Measurements from ENCODE around the gene CDC25A.

Gene CDC25A

DNA sequence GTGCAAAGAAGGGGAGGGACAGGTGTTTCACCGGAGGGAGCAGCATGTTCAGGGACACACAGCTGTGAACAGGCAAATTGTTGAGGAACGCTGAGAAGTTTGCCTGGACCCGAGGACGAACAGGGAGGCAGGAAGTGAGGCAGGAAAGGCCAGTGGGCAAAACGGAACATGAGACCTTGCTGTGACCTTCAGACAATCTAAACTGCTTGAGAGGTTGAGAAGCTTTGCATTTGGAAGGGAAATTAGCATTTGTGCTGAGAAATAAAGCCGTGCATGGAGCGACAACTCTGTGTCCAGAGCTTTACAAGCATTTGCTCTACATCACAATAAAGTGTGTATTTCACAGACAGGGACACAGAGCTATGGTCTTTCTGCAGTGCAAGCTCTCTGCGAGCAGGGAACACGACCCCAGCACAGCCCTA, 47.9 kb downstream of the CDC25A start:
- no peaks in the 10 kb centered on the region for H3K27me3 Mint-ChIP-seq
- H3K36me3 Mint-ChIP-seq = no peaks in the 10 kb centered on the region
- no peak for ATAC-seq
- H3K27ac Mint-ChIP-seq = no peak overlapping the region
- H3K4me3 Mint-ChIP-seq = no peak overlapping the region
- H3K4me1 Mint-ChIP-seq = peaks cover 14% of the 10 kb centered on the region
- H3K9me3 Mint-ChIP-seq = no peaks in the 10 kb centered on the region

DNA sequence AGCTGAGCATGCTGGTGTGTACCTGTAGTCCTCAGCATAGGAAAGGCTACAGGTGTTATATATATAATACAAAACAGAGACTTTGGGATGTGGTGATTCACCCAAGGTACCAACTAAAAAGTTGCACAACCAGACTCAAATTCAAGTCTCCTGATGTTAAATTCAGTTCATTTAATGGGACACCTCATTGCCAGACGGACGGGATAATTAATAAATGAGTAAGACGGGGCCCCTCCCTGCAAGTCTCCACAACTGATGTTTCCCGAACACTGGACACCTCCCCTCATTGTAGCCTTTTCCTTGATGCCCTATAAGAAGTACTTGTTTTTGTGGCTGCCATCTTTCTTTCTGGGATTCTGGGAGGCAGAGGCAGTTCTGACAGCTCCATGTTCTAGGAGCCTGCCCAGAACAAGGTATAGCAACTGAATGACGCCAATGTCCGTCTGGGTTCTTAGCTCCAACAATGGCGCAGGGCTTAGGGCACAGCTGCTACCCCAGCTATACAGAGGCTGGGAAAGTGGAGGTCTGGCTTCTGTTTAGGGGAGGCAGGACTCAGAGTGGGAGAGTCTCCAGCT, 50.7 kb downstream of the CDC25A start:
- H3K27me3 Mint-ChIP-seq = no peaks in the 10 kb centered on the region
- no peaks in the 10 kb centered on the region for H3K36me3 Mint-ChIP-seq
- H3K4me1 Mint-ChIP-seq = peaks cover 12% of the 10 kb centered on the region
- H3K27ac Mint-ChIP-seq = no peak overlapping the region
- no peaks in the 10 kb centered on the region for H3K9me3 Mint-ChIP-seq
- no peak for ATAC-seq
- no peak overlapping the region for H3K4me3 Mint-ChIP-seq

GRCh38 chr3:48135552-48136495, 52.4 kb downstream of the CDC25A start:
- Mint-ChIP-seq H3K36me3 (no peaks in the 10 kb centered on the region), H3K4me3 (no peak overlapping the region), H3K9me3 (no peaks in the 10 kb centered on the region), H3K27me3 (no peaks in the 10 kb centered on the region), H3K27ac (no peak overlapping the region), H3K4me1 (peaks cover 6% of the 10 kb centered on the region)
- ATAC-seq = no peak

DNA sequence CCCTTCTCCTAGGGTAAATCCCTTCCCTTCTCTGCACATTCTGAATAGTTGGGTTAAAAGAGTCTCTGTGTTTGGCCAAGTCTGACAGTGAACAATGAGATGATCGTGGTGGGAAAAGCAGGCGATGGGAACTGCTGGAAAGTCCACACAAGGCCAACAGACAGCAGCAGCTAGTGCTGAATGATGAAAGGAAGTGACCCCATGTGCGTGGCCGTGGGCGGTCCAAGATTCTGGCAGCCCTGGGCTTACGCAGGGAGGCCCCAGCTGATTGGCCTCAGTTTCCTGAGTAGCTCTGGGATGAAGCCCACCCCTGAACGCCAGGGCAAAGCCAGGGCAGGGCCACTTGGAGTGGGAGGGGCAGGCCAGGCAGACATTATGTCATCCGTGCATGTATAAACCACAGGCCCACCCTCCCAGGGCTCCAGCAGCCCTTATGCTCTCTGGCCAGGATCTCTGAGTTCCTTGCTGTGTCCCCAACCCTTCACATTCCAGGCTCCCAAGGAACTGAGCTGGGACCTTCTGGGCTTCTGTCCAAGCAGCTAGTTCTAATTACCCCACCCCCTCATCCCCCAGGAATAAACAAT, 57.8 kb downstream of the CDC25A start:
- no peaks in the 10 kb centered on the region for H3K36me3 Mint-ChIP-seq
- H3K27me3 Mint-ChIP-seq = no peaks in the 10 kb centered on the region
- H3K27ac Mint-ChIP-seq = no peak overlapping the region
- peaks cover 17% of the 10 kb centered on the region for H3K4me1 Mint-ChIP-seq
- ATAC-seq = no peak
- H3K4me3 Mint-ChIP-seq = no peak overlapping the region
- no peaks in the 10 kb centered on the region for H3K9me3 Mint-ChIP-seq

DNA sequence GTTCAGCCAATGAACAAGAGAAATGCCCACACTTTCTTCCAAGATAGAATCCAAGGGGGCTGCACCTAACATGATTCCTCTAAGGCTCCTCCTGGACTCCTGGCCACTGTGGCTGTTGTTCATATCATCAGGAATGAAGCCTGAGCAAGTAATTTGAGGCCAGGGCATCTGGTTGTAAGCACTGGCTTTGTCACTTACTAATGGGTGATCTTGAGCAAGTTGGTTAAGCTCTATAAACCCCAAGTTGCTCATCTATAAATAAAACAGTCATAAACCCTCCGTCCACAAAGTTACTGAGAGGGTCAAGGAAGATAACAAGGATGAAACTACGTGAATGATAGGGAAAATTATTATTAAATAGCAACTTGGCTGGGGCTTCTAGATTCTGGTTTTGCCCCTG, 58.3 kb downstream of the CDC25A start:
- no peaks in the 10 kb centered on the region for H3K36me3 Mint-ChIP-seq
- peaks cover 21% of the 10 kb centered on the region for H3K4me1 Mint-ChIP-seq
- no peaks in the 10 kb centered on the region for H3K9me3 Mint-ChIP-seq
- no peak overlapping the region for H3K4me3 Mint-ChIP-seq
- no peak overlapping the region for H3K27ac Mint-ChIP-seq
- no peaks in the 10 kb centered on the region for H3K27me3 Mint-ChIP-seq
- ATAC-seq = no peak

GRCh38 chr3:48128774-48129173, 59.4 kb downstream of the CDC25A start:
- peaks cover 21% of the 10 kb centered on the region for H3K4me1 Mint-ChIP-seq
- H3K4me3 Mint-ChIP-seq = no peak overlapping the region
- H3K9me3 Mint-ChIP-seq = no peaks in the 10 kb centered on the region
- H3K27me3 Mint-ChIP-seq = no peaks in the 10 kb centered on the region
- H3K36me3 Mint-ChIP-seq = no peaks in the 10 kb centered on the region
- H3K27ac Mint-ChIP-seq = no peak overlapping the region
- ATAC-seq = peak; percentile 21

- H3K36me3 Mint-ChIP-seq = no peaks in the 10 kb centered on the region
- H3K4me1 Mint-ChIP-seq = peaks cover 21% of the 10 kb centered on the region
- no peak overlapping the region for H3K4me3 Mint-ChIP-seq
- peak; percentile 66 for ATAC-seq
- H3K9me3 Mint-ChIP-seq = no peaks in the 10 kb centered on the region
- H3K27me3 Mint-ChIP-seq = no peaks in the 10 kb centered on the region
- peak overlapping the region; percentile 25 for H3K27ac Mint-ChIP-seq
These were observed 62.2 kb downstream of the CDC25A start for GRCh38 chr3:48125886-48126622.

- Mint-ChIP-seq H3K9me3 (no peaks in the 10 kb centered on the region), H3K4me3 (no peak overlapping the region), H3K4me1 (peaks cover 21% of the 10 kb centered on the region), H3K27me3 (no peaks in the 10 kb centered on the region), H3K27ac (peak overlapping the region; percentile 25), H3K36me3 (no peaks in the 10 kb centered on the region)
- no peak for ATAC-seq
These were observed 63.1 kb downstream of the CDC25A start for GRCh38 chr3:48125013-48125705.

DNA sequence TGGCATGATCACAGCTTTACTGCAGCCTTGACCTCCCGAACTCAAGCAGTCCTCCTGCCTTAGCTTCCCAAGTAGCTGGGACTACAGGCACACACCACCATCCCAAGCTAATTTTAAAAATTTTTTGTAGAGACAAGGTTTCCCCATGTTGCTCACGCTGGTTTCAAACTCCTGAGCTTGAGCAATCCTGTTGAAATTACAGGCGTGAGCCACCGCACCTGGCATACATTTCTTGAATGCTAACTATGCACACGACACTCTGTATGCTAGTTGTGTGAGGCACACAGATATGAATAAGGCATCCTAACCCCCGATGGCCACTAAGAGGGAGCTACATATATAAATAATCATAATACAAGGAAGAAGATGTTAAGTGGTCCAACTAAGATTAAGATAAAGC, 64.9 kb downstream of the CDC25A start:
- Mint-ChIP-seq H3K4me3 (no peak overlapping the region), H3K27me3 (no peaks in the 10 kb centered on the region), H3K4me1 (peaks cover 18% of the 10 kb centered on the region), H3K36me3 (no peaks in the 10 kb centered on the region), H3K27ac (no peak overlapping the region), H3K9me3 (no peaks in the 10 kb centered on the region)
- no peak for ATAC-seq

DNA sequence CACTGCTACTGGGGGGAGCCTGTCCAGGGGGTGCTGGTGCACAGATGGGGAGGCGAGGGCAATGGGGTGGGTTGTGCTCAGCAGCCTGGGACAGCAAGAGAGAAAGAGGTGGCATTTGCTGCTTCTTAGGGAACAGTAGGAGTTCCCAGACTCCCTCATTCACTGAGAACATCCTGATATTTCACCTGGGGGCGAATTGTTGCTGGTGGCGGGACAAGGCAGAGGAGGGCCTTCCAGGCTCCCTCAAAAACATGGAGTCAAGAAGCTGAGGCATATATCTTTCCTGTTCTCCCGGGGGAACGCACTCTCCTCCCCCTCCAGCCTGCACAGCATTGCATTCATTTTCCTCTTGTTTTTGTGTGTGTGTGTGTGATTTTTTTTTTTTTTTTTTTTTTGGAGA, 65.7 kb downstream of the CDC25A start:
- Mint-ChIP-seq H3K27ac (no peak overlapping the region), H3K36me3 (no peaks in the 10 kb centered on the region), H3K27me3 (no peaks in the 10 kb centered on the region), H3K4me1 (peaks cover 24% of the 10 kb centered on the region), H3K4me3 (no peak overlapping the region), H3K9me3 (no peaks in the 10 kb centered on the region)
- ATAC-seq = no peak

DNA sequence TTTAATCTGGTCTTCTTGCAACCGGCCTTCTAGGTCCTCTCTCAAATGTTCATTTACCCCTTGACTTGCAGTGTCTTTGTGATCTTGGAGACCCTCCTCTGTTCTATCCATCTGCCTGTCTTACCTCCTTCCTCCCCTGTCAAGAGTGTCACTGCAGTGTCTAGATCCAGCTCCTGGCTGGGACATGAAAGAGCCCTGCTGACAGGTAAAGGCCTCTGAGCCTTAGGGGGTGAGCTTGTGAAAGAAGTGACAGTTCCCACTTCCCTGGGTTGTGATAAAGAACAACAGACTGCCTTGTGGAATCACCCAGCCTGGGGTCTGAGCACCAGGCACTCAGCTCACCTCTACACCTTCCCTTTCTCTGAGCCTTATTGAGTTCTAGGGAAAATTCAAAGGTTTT, 68.0 kb downstream of the CDC25A start:
- H3K27ac Mint-ChIP-seq = no peak overlapping the region
- ATAC-seq = no peak
- H3K36me3 Mint-ChIP-seq = no peaks in the 10 kb centered on the region
- H3K4me3 Mint-ChIP-seq = no peak overlapping the region
- H3K27me3 Mint-ChIP-seq = no peaks in the 10 kb centered on the region
- H3K9me3 Mint-ChIP-seq = no peaks in the 10 kb centered on the region
- peaks cover 11% of the 10 kb centered on the region for H3K4me1 Mint-ChIP-seq

DNA sequence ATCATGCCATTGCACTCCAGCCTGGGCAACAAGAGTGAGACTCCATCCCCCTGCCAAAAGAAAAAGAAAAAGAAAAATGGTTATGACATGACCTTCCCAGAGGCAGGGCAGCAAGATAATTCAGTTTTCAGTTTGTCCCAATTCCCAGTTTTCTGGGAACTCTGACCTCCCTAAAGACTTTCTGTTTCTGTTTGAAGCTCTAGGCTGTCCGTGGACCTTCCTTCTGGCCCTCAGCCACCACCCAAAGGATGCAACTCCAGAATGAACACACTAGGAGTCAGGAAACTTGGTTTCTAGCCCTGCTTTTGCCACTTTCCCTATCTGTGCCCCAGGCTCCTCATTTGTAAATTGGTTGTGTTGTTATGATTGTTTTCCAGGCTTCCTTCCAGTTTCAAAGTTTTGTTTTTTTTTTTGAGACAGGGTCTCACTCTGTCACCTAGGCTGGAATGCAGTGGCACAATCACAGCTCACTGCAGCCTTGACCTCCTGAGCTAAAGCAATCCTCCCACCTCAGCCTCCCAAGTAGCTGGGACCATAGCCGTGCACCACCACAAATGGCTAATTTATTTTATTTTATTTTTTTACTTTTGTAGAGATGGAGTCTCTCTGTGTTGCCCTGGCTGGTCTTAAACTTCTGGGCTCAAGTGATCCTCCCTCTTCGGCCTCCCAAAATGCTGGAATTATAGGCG, 68.6 kb downstream of the CDC25A start:
- H3K4me3 Mint-ChIP-seq = no peak overlapping the region
- no peak overlapping the region for H3K27ac Mint-ChIP-seq
- no peaks in the 10 kb centered on the region for H3K36me3 Mint-ChIP-seq
- H3K4me1 Mint-ChIP-seq = peaks cover 8% of the 10 kb centered on the region
- H3K27me3 Mint-ChIP-seq = no peaks in the 10 kb centered on the region
- no peak for ATAC-seq
- H3K9me3 Mint-ChIP-seq = no peaks in the 10 kb centered on the region

GRCh38 chr3:48118928-48119327, 69.3 kb downstream of the CDC25A start:
- Mint-ChIP-seq H3K4me1 (peaks cover 8% of the 10 kb centered on the region), H3K27ac (no peak overlapping the region), H3K36me3 (no peaks in the 10 kb centered on the region), H3K27me3 (no peaks in the 10 kb centered on the region), H3K9me3 (no peaks in the 10 kb centered on the region), H3K4me3 (no peak overlapping the region)
- no peak for ATAC-seq

GRCh38 chr3:48118322-48118721, 69.9 kb downstream of the CDC25A start:
- Mint-ChIP-seq H3K9me3 (no peaks in the 10 kb centered on the region), H3K36me3 (no peaks in the 10 kb centered on the region), H3K27me3 (no peaks in the 10 kb centered on the region), H3K4me1 (peaks cover 8% of the 10 kb centered on the region), H3K4me3 (no peak overlapping the region), H3K27ac (peak overlapping the region; percentile 48)
- ATAC-seq = no peak
